HG03064 (cell line): ENCODE results near the gene CD36.

Experiments
- ATAC-seq: cut with Tn5 transposase; IDR thresholded peaks from one replicate; pipeline ENCODE4 v1.9.1; 2021; ENCODE audit warnings: low read depth; ENCODE audit not compliant: unreplicated experiment

CD36 gene

DNA sequence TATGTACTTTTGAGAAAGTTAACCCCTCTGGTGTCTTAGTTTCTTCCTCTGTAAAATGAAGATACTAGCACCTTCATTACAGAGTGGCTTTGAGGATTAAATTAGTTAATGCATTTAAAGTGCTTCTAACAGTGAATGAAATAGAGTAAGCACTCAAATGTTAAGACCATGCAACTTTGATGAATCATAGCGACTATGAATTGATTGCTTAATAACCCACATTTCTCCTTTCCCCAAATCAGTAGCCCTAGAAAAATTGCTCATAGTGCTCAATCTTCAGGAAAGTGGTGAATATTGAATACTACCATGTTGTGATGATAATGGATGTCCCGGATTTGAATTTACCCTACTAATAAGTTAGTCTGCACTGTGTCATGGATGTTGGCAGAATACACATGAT lies 48.1 kb downstream of the CD36 start:
- no peak for ATAC-seq

DNA sequence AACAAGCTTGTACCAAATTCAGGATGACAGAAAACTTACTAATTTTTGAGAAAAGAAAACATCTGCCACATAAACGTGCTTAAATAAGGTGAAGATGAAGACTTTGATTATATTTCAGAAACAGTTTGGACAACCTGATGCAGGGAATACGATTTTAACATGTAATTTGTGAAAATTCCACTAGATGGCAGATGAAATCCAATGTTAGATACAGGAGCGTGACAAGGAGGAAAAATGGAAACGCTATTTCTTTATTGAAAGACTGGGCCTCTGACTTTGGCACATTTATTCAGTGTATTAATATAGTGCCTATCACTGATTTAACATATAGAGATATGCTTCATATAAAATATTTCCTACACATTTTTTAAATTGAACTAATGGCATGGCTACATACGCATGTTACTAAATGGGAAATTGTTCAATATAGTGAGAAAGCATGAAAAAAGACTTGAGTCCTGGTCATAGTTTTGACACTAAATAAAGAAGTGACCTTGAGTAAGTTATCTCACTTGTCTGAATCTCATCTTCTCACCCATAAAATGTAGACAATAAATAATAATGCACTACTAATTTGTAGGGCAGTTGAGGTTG lies 60.7 kb downstream of the CD36 start:
- ATAC-seq, result no peak

DNA sequence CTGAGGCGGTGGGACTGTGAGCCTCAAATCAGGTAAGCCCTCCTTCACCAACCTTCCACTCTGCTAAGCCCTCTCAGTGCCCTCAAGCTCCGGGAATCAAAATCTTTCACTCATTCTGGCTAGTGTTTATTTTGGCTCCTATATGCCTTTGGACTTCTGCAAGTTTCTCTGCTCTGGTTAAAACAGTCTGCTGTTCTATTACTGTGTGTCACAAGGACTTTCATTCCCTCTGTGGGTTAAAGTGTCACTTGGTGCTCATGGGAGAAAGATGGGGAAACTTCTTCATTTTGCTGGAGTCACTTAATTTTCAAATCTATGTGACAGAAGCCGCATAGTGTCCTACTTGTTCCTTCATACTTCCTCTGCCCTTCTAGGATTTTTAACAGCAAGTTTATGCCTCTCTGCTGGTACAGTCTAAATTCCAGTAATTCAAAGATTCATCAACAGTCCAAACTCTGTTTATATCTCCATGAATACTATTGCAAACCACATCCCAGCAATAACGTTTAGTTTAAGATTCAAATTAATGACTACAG lies 61.3 kb downstream of the CD36 start:
- no peak for ATAC-seq

DNA sequence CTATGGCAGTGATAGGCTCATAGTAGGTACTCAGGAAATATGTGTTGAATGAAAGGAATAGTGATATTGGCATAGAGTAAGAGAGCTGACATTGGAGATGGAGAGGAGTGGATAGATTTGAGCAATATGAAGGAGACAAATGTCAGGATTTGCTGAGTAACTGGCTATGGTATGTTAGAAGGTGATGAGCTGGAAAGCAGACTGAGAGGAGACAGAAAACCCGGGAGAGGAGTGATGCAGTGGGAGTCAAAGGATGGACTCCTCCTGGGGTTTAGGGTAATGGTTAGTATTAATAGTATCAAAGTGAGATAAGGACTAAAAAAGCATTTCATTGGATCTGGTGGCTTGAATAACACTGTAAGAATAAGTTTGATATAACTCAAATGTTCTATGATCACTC lies 64.8 kb downstream of the CD36 start:
- no peak for ATAC-seq

DNA sequence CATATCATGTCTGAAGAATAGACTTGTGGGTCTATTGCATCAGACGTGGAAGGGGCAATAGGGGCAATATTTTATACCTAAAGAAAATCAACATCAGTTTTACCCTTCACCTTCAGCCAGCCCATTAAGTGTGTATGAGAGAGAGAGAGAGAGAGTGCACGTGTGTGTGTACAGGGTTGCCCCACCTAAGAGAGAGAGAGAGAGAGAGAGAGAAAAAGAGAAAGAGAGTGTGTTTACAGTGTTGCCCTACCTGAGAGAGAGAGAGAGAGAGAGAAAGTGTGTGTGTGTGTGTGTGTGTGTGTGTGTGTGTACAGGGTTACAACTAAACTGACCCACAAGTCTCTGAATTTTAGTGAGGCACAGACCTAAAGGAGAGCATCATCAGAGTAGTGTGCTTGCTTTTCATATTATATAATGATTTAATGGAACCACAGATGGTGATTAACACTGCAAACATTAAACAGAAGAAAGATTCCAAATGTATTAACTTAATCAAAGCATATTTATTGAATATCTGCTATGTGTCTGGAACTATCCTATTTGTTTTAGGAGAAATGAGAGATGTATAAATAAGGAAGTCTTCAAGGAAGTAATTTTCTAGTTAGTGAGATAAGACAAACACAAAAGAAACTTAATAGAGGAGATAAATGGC lies 66.8 kb downstream of the CD36 start:
- no peak for ATAC-seq

DNA sequence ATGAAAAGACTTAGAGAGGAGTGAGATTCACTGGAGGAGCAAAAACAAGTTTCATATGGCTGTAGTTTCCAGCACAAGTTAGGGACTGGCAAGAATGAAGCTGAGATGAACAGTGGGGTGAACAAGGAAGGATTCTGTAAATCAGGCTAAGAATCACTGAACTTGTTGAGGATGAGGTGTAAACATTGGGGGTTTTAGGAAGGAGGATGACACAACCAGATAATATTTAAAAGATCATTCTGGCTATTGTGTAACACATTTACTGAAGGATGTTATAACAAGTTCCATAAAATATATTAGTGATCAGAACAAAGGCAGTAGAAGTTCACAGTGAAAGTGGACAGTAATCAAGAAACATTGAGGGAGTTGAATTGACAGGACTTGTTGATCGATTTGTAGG lies 68.9 kb downstream of the CD36 start:
- ATAC-seq, result no peak

DNA sequence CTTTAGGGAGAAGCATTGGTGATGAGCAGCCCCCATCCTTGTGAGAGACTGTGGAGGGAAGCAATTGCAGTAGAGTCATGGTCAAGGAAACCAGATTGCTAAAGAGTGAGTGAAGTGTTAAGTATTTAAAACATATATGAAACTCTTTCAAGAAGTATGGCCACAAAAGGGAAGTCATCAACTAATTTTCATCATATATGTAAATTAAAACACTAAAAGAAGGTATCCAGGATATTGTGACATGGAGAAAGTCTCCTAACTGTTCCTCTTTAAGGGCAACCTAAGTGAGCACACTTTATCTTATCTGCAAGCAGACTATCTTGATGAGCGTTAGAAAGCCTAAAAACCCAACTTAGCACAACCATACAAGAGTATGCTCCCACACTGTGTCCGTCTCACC lies 69.7 kb downstream of the CD36 start:
- ATAC-seq, result no peak

DNA sequence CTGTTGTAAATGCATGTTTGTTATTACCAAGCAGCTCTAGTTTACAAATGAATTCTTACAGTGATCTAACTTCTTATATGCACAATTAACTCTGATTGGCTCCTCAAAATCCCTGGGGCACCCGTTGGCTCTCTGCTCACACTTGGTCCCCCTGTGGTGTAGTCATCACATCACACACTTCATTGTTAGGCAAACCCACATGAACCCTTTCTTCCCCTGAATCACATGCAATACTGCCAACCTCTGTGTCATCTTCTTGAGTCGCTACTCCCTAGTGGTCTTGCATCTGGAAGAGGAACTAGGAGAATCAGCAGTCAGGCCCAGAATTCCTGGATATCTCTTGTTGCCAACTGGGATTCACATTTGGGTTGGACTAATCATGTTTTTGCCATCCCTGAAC lies 73.1 kb downstream of the CD36 start:
- ATAC-seq, result no peak

DNA sequence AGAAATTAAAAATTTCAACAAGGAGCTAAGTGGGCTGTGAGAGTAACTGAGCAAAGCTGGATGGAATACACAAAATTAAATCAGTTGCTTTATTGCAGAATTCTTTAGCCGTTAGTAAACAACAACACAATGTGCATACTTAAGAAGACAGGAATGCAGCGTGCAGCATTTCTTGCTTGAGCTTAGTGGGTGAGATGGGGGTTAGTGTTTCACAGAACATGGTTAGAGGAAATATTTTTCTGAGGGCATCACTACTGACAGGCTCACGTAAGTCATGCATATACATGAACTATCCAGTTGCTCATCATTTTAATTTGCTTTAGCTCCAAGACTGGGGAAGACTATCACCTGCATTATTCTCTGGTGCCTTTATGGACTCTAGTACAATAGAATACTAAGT lies 80.8 kb downstream of the CD36 start:
- ATAC-seq, result no peak

DNA sequence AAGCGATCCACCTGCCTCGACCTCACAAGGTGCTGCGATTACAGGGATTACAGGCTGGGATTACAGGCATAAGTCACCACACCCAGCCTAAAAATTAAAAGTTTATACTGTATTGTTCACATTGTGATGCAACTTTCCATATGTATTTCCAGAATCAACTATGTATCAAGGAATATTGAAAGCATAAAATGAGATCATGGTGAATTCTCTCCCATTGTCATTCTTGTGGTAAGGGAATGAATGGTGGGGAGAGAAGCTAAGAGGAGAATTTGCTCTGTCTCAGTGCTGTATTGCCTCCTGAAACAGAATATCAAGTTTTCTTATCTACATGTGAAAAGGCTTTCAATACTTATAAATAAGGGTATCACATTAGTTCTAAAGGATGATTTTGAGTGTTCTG lies 81.7 kb downstream of the CD36 start:
- ATAC-seq, result no peak

DNA sequence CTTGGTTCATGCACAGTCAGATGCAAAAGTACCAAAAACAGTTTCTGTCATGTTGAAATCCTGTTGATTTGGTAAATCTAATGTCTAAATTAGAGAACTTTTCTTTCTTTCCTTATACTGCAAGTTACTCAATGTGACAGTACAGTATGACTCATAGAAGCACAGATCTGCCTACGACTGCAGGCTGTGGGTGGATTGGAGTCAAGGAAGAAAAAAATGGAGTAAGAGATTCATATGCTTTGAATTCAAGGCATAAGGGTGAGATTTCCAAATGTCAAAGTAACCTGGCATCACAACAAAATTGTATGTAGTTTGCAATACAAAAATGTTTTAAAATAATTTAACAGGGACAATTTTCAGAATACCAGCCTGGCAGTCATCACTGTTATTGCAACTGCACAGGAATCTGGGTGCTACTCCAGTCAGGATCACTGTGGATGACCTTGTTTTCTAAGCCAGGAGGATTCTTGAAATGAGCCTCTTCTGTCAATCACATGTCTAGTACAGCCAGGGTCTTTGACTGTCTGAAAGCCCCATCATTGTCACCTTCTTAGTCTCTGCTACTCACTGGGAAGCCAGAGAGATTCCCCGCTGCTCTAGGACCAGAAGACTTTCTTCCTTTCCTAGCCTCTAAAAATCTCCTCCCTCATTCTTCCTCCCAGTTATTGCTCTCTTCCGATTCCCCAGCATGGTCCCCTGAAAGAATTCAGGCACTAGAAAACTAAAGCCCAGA lies 83.6 kb downstream of the CD36 start:
- ATAC-seq, result no peak

DNA sequence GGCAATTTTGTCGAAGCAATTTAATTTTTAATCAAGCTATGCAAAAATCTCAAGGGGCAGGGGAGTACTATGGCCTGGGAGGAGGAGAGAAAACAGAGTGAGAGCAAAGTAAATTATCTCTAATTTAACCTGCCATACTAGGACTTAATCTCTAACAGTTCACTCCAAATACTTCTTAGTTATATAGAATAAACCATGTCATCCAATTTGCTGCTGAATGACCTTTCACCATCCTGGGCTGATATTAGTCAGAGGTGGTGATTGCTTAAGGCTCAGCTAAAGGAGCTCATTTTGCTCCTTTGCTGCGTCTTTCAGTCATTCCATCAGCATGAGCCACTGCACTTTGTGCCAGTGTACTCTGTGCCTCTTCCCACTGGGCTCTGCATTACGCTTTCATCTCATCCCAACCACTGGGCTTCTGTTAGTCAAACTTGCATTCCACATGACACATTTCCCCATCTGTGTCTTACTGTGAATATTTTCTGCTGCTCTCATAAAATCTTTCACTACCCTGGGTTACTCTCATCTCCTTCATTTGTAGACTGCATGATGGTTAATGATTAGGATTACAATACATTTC lies 84.3 kb downstream of the CD36 start:
- ATAC-seq, result no peak

DNA sequence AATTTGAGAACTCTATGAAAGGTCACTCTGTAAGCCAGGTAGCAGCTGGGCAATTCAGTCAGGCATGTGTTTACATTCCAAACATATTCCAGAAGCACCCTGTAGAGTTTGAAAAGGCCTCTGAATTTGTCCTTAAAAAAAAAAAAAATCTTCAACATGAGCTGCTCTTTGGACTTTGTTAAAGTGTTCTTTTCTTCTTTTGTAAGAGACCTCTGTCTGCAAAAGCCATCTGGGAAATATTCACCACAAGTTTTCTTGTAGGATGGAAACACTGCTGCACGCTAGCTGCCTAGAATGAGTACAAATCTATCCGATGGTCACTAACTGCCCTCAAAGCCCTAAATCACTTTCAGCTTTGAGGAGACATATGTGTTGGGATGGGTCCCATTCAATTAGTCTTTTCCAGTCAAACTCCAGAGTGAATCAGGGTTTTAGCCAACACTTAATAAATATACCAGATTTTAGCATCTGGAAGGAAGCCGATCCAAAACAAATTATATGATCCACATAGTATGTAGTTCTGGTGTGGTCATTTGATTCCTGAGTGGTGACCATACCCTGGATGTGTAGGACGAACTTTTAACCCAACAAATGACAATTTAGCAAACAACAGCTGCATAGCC lies 85.9 kb downstream of the CD36 start:
- no peak for ATAC-seq

DNA sequence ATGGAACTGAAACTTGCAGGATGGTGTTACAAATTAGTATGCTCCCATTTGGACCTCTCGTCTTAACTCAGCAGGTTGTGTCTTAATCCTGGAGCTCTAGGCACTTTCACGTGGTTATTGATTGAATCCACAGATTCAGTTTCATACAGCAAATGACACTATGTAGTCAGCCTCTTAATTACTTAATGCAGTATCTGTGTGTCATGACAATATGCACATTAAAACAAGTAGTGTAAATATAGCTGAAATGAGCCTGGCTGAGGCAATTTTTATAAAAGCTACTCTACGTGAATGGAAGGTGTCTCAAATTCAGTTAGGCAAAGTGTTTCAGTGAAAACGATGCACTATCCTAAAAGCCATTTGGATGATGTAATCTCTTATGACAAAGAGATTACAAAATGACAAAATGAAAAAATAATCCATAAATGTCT lies 86.8 kb downstream of the CD36 start:
- no peak for ATAC-seq
